GM10266 (cell line): ENCODE measurements around the gene C1orf74.

ENCODE experiments used
- DNase-seq: peaks from one replicate; pipeline ENCODE4 v3.0.0; 2012; ENCODE audit errors: extremely low spot score
- TF ChIP-seq, protein P1 (sequence below): IDR thresholded peaks from 2 replicates; pipeline ENCODE4 v1.5.1; 2012; ENCODE audit warnings: mild to moderate bottlenecking, low read depth; ENCODE audit not compliant: control insufficient read depth, insufficient read depth; ENCODE audit errors: missing control alignments

C1orf74 gene

DNA sequence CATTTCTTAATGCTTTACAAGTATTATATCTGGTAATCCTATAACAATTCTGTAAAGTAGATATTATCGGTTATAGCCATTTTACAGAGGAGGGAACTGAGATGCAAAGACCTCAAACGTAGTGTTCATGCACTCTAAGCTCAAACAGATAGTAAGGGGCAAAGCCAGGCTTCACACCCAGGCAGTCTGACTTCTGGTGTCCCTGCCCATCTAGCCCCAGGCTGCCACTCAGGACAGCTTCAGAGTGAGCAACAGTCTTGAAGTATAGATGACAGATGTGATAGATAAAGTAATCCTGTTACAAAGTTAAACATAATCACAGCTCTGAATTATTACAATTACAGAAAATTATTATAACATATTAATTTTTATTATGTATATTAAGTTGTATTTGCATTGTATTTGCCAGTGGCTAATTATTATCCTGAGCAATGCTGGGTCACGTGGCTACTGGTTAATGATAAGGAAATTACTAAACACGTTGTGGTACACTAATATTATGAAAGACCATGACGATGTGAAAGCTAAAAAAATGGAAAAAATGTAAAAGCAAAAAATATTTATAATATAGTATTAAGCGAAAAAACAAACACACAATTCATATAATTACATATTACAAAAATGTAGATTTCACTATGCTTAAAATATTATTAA lies 34.6 kb downstream of the C1orf74 start:
- TF ChIP-seq, protein P1, sequence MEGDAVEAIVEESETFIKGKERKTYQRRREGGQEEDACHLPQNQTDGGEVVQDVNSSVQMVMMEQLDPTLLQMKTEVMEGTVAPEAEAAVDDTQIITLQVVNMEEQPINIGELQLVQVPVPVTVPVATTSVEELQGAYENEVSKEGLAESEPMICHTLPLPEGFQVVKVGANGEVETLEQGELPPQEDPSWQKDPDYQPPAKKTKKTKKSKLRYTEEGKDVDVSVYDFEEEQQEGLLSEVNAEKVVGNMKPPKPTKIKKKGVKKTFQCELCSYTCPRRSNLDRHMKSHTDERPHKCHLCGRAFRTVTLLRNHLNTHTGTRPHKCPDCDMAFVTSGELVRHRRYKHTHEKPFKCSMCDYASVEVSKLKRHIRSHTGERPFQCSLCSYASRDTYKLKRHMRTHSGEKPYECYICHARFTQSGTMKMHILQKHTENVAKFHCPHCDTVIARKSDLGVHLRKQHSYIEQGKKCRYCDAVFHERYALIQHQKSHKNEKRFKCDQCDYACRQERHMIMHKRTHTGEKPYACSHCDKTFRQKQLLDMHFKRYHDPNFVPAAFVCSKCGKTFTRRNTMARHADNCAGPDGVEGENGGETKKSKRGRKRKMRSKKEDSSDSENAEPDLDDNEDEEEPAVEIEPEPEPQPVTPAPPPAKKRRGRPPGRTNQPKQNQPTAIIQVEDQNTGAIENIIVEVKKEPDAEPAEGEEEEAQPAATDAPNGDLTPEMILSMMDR: no peak
- DNase-seq: no peak

DNA sequence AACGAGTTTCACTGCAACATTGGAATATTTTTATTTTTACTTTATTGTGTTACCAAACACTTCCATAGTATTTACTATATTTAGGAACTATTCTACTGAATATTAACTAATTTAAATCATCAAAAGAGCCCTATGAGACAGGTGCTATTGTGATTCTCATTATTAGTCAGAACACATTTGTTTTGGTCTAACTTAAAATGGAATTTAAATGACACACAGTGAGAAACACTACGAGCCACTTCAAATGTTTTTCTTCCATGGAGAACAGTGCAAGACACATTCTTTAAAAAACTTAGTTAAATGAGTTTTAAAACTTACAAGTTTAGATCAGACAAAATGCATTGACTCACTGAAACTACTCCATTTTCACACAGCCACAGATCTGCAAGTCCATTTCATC lies 35.2 kb downstream of the C1orf74 start:
- TF ChIP-seq, protein P1: no peak
- DNase-seq: no peak

DNA sequence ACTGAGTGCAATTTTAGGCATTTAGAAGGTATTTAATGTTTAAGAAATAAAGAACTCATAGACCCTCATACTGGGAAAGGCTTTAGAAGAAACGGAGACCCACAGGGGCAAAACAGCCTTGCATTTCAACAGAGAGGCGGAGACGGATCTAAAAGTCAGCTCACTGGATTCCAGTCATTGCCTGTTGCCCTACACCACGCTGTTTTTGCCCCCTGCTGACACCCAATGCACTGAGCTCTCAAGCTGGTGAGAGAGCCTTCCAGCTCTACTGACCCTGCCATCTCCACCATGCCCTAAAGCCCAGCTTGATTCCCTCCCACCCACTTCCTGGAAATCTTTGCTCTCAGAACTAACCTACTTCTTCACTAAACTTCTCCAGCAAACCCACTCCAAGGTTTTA lies 35.7 kb downstream of the C1orf74 start:
- TF ChIP-seq, protein P1: no peak
- DNase-seq: no peak

DNA sequence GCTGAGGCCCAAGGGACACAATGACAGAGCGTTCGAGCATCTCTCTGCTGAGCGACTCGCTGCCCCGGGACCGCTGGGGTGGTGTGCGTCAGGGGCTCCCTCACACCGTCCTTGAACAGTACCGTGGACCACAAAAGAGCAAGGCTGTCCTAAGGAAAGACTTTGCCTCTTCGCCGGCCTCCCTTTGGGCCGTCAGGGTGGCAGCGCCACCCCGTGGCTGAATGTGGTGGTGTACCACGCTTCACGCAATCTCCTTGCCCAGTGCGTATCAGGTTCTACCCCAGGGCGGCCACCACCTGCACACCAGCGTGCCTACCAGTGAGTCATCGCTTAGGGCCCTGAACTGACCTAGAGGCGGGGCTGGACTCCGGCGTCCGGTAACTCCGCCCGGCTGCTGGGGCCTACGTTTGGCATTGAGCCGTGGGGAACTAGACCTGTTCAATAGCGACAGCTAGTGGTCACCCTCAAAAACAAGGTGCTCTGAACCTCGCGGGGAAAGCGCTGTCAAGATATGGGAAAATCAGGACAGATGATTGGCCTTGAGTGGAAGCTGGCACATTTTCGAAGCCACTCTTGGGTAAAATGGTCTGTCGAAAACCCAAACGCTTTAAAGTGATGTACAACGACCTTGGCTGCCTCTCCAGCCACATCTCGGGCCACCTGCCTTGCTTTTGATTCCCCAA lies 36.6 kb downstream of the C1orf74 start:
- peak; percentile 66 for DNase-seq

DNA sequence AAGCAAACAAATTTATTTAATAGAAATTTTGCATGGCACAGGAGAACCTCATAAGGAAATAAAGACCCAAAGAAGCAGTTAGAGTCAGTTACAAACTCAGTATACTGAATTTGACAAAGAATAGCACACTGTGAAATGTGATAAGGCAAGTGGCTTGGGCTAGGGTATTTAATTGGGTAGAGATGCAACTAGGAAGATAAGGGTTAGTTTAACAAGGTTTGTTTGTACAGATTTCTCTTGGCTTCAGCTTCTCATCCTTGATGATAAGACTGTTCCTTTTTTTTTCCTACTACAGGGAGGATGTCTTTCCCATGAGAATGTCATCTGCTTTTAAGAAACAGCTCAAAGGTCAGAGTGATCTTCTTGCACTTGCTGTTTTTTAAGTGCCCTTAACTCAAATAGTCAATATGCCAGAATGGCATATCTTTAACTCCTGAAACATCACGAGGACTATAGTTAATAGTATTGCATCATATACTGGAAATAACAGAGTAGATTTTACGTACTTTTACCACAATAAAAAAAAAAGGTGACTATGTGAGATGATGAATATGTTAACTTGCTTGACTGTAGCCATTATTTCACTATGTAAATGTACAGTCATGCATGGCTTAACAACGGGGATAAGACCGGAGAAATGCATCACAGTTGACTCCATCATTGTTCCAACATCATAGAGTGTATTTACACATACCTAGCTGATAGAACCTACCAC lies 37.8 kb downstream of the C1orf74 start:
- DNase-seq: no peak
- TF ChIP-seq, protein P1: no peak

More for the DNA sequence above, 36.6 kb downstream of the C1orf74 start:
- TF ChIP-seq, protein P1: peak; percentile 83

DNA sequence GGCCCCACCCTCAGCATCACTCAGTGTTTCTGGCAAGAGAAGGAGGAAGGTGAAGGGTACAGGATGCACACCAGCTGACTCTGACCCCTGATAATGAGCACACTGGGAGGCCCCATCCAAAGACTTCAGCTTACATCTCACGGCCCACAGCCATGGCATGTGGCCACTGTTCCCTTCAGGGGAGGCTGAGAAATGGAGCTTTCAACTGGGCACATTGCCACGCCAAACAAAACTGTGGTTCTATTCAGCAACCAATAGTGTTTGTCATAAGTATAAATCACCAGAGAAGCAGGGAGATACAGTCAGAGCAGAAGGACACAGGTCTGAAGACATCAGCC lies 41.2 kb downstream of the C1orf74 start:
- no peak for DNase-seq
- TF ChIP-seq, protein P1: no peak
